ENCODE measurements around the gene SIRPB1. TPM values are rescaled to one million over a fixed set of nuclear protein-coding genes. Genes with fewer than 3 reads are reported as not detected.

The SIRPB1 gene
- total and polyA plus RNA-seq, 10 of the 15 experiments (the other 5 are each of a cell fraction or from before 2014, with no cell fraction given), result 3.4 to 33.8 (median 14.1) TPM

DNA sequence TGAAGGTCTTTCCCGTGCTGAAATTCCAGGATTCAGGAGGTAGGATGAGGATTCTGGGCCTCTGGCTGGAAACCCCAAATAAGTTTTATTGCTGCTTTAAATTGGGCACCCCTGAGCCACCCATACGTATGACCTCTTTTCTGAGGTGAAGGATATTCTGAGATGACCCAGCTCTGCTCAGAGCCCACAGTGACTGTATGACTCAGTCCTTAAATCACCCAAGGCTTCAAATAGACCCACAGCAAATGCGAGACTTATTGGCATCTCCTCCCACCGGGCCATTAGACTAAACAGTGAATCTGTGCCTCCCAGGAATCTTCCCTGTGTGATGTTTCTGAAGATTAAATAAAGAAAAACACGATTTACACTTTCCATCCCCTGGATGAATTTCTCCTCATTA, 28.3 kb upstream of the SIRPB1 start:
- under 1% methylated on average over 5 of the region's 5 CpGs for WGBS (ENCODE audit: insufficient coverage, insufficient replicate concordance, low lambda C conversion rate, missing lambda C conversion rate)
- no TSS peak for BruUV-seq (replicated peaks)
- Histone ChIP-seq H3K27ac (ENCODE audit: control insufficient read depth, insufficient read depth) (no peak overlapping the region), H3K79me2 (ENCODE audit: control insufficient read depth, insufficient read depth, low read length) (no peaks in the 10 kb centered on the region), H3K4me2 (ENCODE audit: control insufficient read depth, insufficient read depth) (no peak overlapping the region), H2AFZ (ENCODE audit: control insufficient read depth, low read depth, low read length) (no peak overlapping the region), H4K20me1 (ENCODE audit: control insufficient read depth, insufficient read depth) (no peaks in the 10 kb centered on the region), H3K9ac (ENCODE audit: control insufficient read depth, insufficient read depth, low read length) (no peak overlapping the region), H3K27me3 (replicated peaks in 1 of 2; ENCODE audit: control insufficient read depth in 2 of 2, insufficient read depth in 2 of 2, low read length in 1 of 2) (no peaks in the 10 kb centered on the region), H3K36me3 (ENCODE audit: control insufficient read depth in 2 of 2, insufficient read depth in 2 of 2, low read length in 1 of 2) (no peaks in the 10 kb centered on the region), H3K4me3 (no peak overlapping the region), H3K9me3 (replicated peaks; ENCODE audit: control insufficient read depth, insufficient read depth, low read length) (no peaks in the 10 kb centered on the region), H3K4me1 (ENCODE audit: control insufficient read depth, insufficient read depth, low read length) (no peaks in the 10 kb centered on the region; the same call in 1 of the 2 replicates)
- RAD21 ChIA-PET (ENCODE audit: unreplicated experiment), result no interaction called here
- POLR2A ChIA-PET, result no interaction called here
- CTCF ChIA-PET, result no interaction called here
- in situ Hi-C loops (cut with MboI) (no loop called here), intact Hi-C loops (cut with micrococcal nuclease; ENCODE audit: unreplicated experiment) (no loop called here)
- SMC1A ChIA-PET (ENCODE audit: uncharacterized antibody, unreplicated experiment), result interaction anchor here (0.9 to 2.7 kb wide), 3 partner anchors 11 to 92 kb away, joined by 3 to 7 read pairs (median 4); no protein-coding TSS in a partner anchor
- FAIRE-seq (no peak), DNase-seq (ENCODE audit: low read depth, low spot score) (no peak), ATAC-seq (peak; percentile 71)
- TF ChIP-seq JUNB (IDR thresholded peaks at IDR 0.05) (peak; percentile 47; the same call in 1 of the 2 replicates), NR2C2 (IDR thresholded peaks at IDR 0.05; ENCODE audit: borderline replicate concordance, control insufficient read depth, insufficient read length, low read depth) (no peak), RUNX3 (IDR thresholded peaks at IDR 0.05; ENCODE audit: low read length) (peak; percentile 35; the same call in 1 of the 2 replicates)
- TF ChIP-seq, protein P1, sequence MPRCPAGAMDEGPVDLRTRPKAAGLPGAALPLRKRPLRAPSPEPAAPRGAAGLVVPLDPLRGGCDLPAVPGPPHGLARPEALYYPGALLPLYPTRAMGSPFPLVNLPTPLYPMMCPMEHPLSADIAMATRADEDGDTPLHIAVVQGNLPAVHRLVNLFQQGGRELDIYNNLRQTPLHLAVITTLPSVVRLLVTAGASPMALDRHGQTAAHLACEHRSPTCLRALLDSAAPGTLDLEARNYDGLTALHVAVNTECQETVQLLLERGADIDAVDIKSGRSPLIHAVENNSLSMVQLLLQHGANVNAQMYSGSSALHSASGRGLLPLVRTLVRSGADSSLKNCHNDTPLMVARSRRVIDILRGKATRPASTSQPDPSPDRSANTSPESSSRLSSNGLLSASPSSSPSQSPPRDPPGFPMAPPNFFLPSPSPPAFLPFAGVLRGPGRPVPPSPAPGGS (IDR thresholded peaks at IDR 0.05; ENCODE audit: borderline replicate concordance, insufficient read depth, low read depth, low read length, poor library complexity, severe bottlenecking), result no peak

DNA sequence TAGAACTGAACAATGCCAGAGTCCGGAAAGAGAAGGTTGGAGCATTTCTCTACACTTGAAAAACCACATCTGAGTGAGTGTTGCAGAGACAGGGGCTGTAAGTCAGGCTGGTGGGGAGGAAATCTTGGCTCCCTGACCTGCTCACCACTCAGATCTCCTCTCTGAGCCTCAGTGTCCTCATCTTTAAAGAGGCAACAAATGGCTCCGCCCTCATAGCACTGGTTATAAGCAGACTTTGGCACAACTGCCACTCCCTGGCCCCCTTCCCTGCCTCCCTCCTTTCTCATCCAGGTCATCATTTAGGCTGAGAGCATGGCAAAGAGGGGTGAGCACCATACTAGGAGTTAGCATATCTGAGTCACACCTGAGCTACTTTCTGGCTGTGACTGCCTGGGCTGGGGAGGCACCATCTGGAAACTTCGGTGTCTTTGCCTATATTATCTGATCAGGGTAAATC, 27.2 kb upstream of the SIRPB1 start:
- Histone ChIP-seq H3K79me2 (ENCODE audit: control insufficient read depth, insufficient read depth, low read length) (no peaks in the 10 kb centered on the region), H3K27me3 (replicated peaks in 1 of 2; ENCODE audit: control insufficient read depth in 2 of 2, insufficient read depth in 2 of 2, low read length in 1 of 2) (no peaks in the 10 kb centered on the region), H3K36me3 (ENCODE audit: control insufficient read depth in 2 of 2, insufficient read depth in 2 of 2, low read length in 1 of 2) (no peaks in the 10 kb centered on the region), H3K4me3 (no peak overlapping the region), H3K9me3 (replicated peaks; ENCODE audit: control insufficient read depth, insufficient read depth, low read length) (no peaks in the 10 kb centered on the region), H4K20me1 (ENCODE audit: control insufficient read depth, insufficient read depth) (no peaks in the 10 kb centered on the region), H3K9ac (ENCODE audit: control insufficient read depth, insufficient read depth, low read length) (no peak overlapping the region), H3K27ac (ENCODE audit: control insufficient read depth, insufficient read depth) (no peak overlapping the region), H3K4me1 (ENCODE audit: control insufficient read depth, insufficient read depth, low read length) (no peaks in the 10 kb centered on the region; the same call in 1 of the 2 replicates), H2AFZ (ENCODE audit: control insufficient read depth, low read depth, low read length) (no peak overlapping the region), H3K4me2 (ENCODE audit: control insufficient read depth, insufficient read depth) (no peak overlapping the region)
- POLR2A ChIA-PET, result no interaction called here
- DNase-seq (ENCODE audit: low read depth, low spot score) (no peak), ATAC-seq (no peak), FAIRE-seq (no peak)
- WGBS (ENCODE audit: insufficient coverage, insufficient replicate concordance, low lambda C conversion rate, missing lambda C conversion rate), result 72% methylated on average over 3 of the region's 3 CpGs
- SMC1A ChIA-PET (ENCODE audit: uncharacterized antibody, unreplicated experiment), result interaction anchor here (2.7 kb wide), 1 partner anchor 18 kb away, joined by 7 read pairs; no protein-coding TSS in a partner anchor
- no TSS peak for BruUV-seq (replicated peaks)
- in situ Hi-C loops (cut with MboI), result no loop called here
- CTCF ChIA-PET, result no interaction called here
- RAD21 ChIA-PET (ENCODE audit: unreplicated experiment), result no interaction called here
- TF ChIP-seq ZBTB11 (CRISPR knock-in tag; IDR thresholded peaks at IDR 0.05), result no peak
- intact Hi-C loops (cut with micrococcal nuclease; ENCODE audit: unreplicated experiment), result no loop called here
